K562 (cell line): ENCODE data around the gene MPIG6B. TPM values are rescaled to one million over a fixed set of nuclear protein-coding genes. Genes with fewer than 3 reads are reported as not detected.

Source experiments
- ARID2 ChIP-seq: fragments of 450-650 bp; IDR thresholded peaks from 2 replicates; pipeline ENCODE4 v1.6.1; 2017; ENCODE audit warnings: antibody characterized with exemption, mild to moderate bottlenecking
- ASH1L ChIP-seq: fragments of 450-650 bp; IDR thresholded peaks from 2 replicates; pipeline ENCODE4 v1.6.1; 2018; ENCODE audit warnings: borderline replicate concordance, mild to moderate bottlenecking, low read depth; ENCODE audit not compliant: partially characterized antibody
- CREM ChIP-seq: IDR thresholded peaks from 2 replicates; pipeline ENCODE4 v1.6.1; 2014; ENCODE audit warnings: antibody characterized with exemption, low read depth
- FOXA3 ChIP-seq, 2 experiments: fragments of 450-650 bp in 1 of 2; sonication (generic) in 1 of 2; formaldehyde crosslinking; IDR thresholded peaks in 1 of 2; conservative IDR thresholded peaks in 1 of 2; 2 replicates each; pipeline versions ENCODE4 v1.4.0 to v1.8.0; 2020 to 2022; ENCODE audit warnings: mild to moderate bottlenecking in 2 of 2, missing genetic modification reagents in 1 of 2
- GABPB2 ChIP-seq: fragments of 250-450 bp; sonication (Bioruptor Pico); conservative IDR thresholded peaks from 2 replicates; pipeline ENCODE4 v1.5.1; 2021; ENCODE audit warnings: mild to moderate bottlenecking
- KDM5B ChIP-seq: fragments of 200-600 bp; sonication (generic); IDR thresholded peaks from 2 replicates; pipeline ENCODE4 v1.6.1; 2012; ENCODE audit warnings: low read depth, mild to moderate bottlenecking, moderate library complexity, low read length, control low read depth, inconsistent platforms; ENCODE audit not compliant: insufficient replicate concordance
- MAZ ChIP-seq, 2 experiments: fragments of 450-650 bp in 1 of 2; sonication (generic) in 1 of 2; formaldehyde crosslinking; IDR thresholded peaks in 1 of 2; conservative IDR thresholded peaks in 1 of 2; 2 replicates each; pipeline versions ENCODE4 v1.4.0 to v1.5.0; 2020; ENCODE audit warnings: mild to moderate bottlenecking in 1 of 2, missing genetic modification reagents in 1 of 2
- MCM3 ChIP-seq: fragments of 450-650 bp; IDR thresholded peaks from 2 replicates; pipeline ENCODE4 v1.6.1; 2016
- MYC ChIP-seq, 2 experiments: fragments of 250-450 bp in 1 of 2; sonication (Bioruptor Pico) in 1 of 2; IDR thresholded peaks; 2 replicates each; pipeline versions ENCODE4 v1.5.1 to v1.6.1; 2012 to 2021; ENCODE audit warnings: low read depth in 2 of 2, borderline replicate concordance in 1 of 2, improper control_type of control experiment in 1 of 2, low read length in 1 of 2, mild to moderate bottlenecking in 1 of 2, moderate library complexity in 1 of 2
- SMARCA4 ChIP-seq: fragments of 450-650 bp; IDR thresholded peaks from 2 replicates; pipeline ENCODE4 v1.6.1; 2016
- SMARCE1 ChIP-seq: fragments of 450-650 bp; IDR thresholded peaks from 2 replicates; pipeline ENCODE4 v1.7.1; 2016; ENCODE audit warnings: mild to moderate bottlenecking
- XRCC3 ChIP-seq: fragments of 450-650 bp; IDR thresholded peaks from 2 replicates; pipeline ENCODE4 v1.6.1; 2017; ENCODE audit warnings: mild to moderate bottlenecking, moderate library complexity
- polyA plus RNA-seq, 8 experiments: library from polyadenylated mRNA; depleted of rRNA in 4 of 8; stranded (reverse) in 5 of 8; unstranded in 3 of 8; fragments of >200 nt; fragmentation: Nextera tagmentation in 2 of 8; fragmentation: Illumina TruSeq in 1 of 8; extraction: Ambion mirVana in 2 of 8; extraction: Trizol in 1 of 8; gene quantifications; 2 replicates each; pipeline versions ENCODE4 v1.2.1 to v1.2.3, GENCODE V29; 2011 to 2014; ENCODE audit warnings: inconsistent platforms in 1 of 8, missing spikeins in 1 of 8
- total RNA-seq, 7 experiments: library from RNA; depleted of rRNA in 6 of 7; stranded (reverse); fragments of >200 nt in 6 of 7; fragmentation: Illumina TruSeq in 2 of 7; extraction: Trizol in 2 of 7; gene quantifications; 2 replicates each; pipeline versions ENCODE4 v1.2.1 to v1.2.3, GENCODE V29; 2011 to 2021; ENCODE audit warnings: low replicate concordance in 1 of 7
- TF ChIP-seq, protein P1 (sequence below): sonication (generic); formaldehyde crosslinking; IDR thresholded peaks from 2 replicates; pipeline ENCODE4 v1.8.1; 2022; ENCODE audit warnings: missing genetic modification reagents
- TF ChIP-seq, protein P2 (sequence below): fragments of 250-450 bp; sonication (Bioruptor Pico); IDR thresholded peaks from 2 replicates; pipeline ENCODE4 v1.5.1; 2021; ENCODE audit warnings: mild to moderate bottlenecking
- TF ChIP-seq, protein P3 (sequence below): fragments of 250-450 bp; sonication (Bioruptor Pico); IDR thresholded peaks from 2 replicates; pipeline ENCODE4 v1.8.0; 2022; ENCODE audit warnings: moderate library complexity, mild to moderate bottlenecking, inconsistent platforms
- TF ChIP-seq, protein P4 (sequence below), 2 experiments: fragments of 450-650 bp in 1 of 2; sonication (generic) in 1 of 2; formaldehyde crosslinking in 1 of 2; IDR thresholded peaks in 1 of 2; conservative IDR thresholded peaks in 1 of 2; 2 replicates each; pipeline versions ENCODE4 v1.6.1 to v1.8.1; 2016 to 2023; ENCODE audit warnings: mild to moderate bottlenecking in 2 of 2, moderate library complexity in 2 of 2, inconsistent platforms in 1 of 2, missing genetic modification reagents in 1 of 2
- TF ChIP-seq, protein P5 (sequence below), 3 experiments: fragments of 200-800 bp in 1 of 3; fragments of 250-450 bp in 1 of 3; fragments of 450-650 bp in 1 of 3; sonication (Bioruptor Pico) in 1 of 3; sonication (Bioruptor generic) in 1 of 3; formaldehyde crosslinking in 1 of 3; IDR thresholded peaks; 2 replicates each; pipeline versions ENCODE4 v1.6.1 to v1.8.0; 2016 to 2022; ENCODE audit warnings: mild to moderate bottlenecking in 2 of 3, missing genetic modification characterization in 2 of 3, missing compliant biosample characterization in 1 of 3, moderate library complexity in 1 of 3

Gene MPIG6B
- total and polyA plus RNA-seq, 9 of the 15 experiments (the other 6 are each of a cell fraction or from before 2014, with no cell fraction given) = 0.11 to 1.2 (median 0.28) TPM; not detected in 1

DNA sequence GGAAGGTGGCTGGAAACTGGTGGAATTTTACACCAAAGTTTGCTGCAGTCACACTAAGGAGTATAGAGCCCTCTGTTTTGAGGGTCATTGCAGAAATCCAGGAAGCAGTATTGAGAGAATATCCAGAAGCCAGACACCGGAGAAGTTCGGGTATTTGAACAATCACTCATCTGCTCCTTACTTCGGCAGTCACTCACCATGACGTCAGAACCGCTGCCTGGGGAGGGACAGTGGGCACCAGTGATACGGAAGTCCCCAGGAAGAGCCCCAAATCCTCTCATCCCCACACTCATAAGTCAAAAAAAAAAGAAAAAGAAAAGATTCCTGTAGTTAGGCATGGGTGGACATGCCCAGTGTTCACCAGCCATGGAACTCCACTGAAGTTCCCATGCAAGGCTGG is 46.3 kb upstream of the MPIG6B start (continued):
- 0 out of 2 replicates have a peak, but pooled peaks have one; percentile 7 for TF ChIP-seq ARID2
- 0 out of 2 replicates have a peak, but pooled peaks have one; percentile 17 for TF ChIP-seq MCM3
- peak; percentile 12 for TF ChIP-seq KDM5B
- TF ChIP-seq XRCC3 = no peak
- TF ChIP-seq, protein P1, sequence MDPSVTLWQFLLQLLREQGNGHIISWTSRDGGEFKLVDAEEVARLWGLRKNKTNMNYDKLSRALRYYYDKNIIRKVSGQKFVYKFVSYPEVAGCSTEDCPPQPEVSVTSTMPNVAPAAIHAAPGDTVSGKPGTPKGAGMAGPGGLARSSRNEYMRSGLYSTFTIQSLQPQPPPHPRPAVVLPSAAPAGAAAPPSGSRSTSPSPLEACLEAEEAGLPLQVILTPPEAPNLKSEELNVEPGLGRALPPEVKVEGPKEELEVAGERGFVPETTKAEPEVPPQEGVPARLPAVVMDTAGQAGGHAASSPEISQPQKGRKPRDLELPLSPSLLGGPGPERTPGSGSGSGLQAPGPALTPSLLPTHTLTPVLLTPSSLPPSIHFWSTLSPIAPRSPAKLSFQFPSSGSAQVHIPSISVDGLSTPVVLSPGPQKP (CRISPR knock-in tag) = no peak
- TF ChIP-seq, protein P2, sequence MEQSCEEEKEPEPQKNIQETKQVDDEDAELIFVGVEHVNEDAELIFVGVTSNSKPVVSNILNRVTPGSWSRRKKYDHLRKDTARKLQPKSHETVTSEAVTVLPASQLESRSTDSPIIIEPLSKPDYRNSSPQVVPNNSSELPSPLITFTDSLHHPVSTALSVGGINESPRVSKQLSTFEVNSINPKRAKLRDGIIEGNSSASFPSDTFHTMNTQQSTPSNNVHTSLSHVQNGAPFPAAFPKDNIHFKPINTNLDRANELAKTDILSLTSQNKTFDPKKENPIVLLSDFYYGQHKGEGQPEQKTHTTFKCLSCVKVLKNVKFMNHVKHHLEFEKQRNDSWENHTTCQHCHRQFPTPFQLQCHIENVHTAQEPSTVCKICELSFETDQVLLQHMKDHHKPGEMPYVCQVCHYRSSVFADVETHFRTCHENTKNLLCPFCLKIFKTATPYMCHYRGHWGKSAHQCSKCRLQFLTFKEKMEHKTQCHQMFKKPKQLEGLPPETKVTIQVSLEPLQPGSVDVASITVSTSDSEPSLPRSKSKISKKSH (CRISPR knock-in tag) = no peak
- TF ChIP-seq GABPB2 (CRISPR knock-in tag) = no peak
- TF ChIP-seq, protein P3, sequence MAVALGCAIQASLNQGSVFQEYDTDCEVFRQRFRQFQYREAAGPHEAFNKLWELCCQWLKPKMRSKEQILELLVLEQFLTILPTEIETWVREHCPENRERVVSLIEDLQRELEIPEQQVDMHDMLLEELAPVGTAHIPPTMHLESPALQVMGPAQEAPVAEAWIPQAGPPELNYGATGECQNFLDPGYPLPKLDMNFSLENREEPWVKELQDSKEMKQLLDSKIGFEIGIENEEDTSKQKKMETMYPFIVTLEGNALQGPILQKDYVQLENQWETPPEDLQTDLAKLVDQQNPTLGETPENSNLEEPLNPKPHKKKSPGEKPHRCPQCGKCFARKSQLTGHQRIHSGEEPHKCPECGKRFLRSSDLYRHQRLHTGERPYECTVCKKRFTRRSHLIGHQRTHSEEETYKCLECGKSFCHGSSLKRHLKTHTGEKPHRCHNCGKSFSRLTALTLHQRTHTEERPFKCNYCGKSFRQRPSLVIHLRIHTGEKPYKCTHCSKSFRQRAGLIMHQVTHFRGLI (CRISPR knock-in tag) = 0 out of 2 replicates have a peak, but pooled peaks have one; percentile 43
- peak in 1 of 2 experiments; percentile 37; a peak in 1 of 4 replicates for TF ChIP-seq FOXA3 (CRISPR knock-in tag; conservative IDR thresholded peaks at IDR 0.05 in 1 of 2, IDR thresholded peaks at IDR 0.05 in 1 of 2)
- TF ChIP-seq, protein P4, sequence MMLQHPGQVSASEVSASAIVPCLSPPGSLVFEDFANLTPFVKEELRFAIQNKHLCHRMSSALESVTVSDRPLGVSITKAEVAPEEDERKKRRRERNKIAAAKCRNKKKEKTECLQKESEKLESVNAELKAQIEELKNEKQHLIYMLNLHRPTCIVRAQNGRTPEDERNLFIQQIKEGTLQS (IDR thresholded peaks at IDR 0.05) = peak; percentile 89
- TF ChIP-seq, protein P4 (CRISPR knock-in tag; conservative IDR thresholded peaks at IDR 0.05) = no peak
- TF ChIP-seq CREM = peak; percentile 94
- TF ChIP-seq ASH1L = peak; percentile 18
- 0 out of 2 replicates have a peak, but pooled peaks have one; percentile 24 for TF ChIP-seq MYC (IDR thresholded peaks at IDR 0.05; ENCODE audit: low read depth, low read length)
- TF ChIP-seq MYC (CRISPR knock-in tag; IDR thresholded peaks at IDR 0.05; ENCODE audit: borderline replicate concordance, low read depth) = no peak
- 0 out of 4 replicates have a peak, but pooled peaks of 1 of the 2 experiments have one; percentile 27 for TF ChIP-seq MAZ (CRISPR knock-in tag; conservative IDR thresholded peaks at IDR 0.05 in 1 of 2, IDR thresholded peaks at IDR 0.05 in 1 of 2)
- TF ChIP-seq, protein P5, sequence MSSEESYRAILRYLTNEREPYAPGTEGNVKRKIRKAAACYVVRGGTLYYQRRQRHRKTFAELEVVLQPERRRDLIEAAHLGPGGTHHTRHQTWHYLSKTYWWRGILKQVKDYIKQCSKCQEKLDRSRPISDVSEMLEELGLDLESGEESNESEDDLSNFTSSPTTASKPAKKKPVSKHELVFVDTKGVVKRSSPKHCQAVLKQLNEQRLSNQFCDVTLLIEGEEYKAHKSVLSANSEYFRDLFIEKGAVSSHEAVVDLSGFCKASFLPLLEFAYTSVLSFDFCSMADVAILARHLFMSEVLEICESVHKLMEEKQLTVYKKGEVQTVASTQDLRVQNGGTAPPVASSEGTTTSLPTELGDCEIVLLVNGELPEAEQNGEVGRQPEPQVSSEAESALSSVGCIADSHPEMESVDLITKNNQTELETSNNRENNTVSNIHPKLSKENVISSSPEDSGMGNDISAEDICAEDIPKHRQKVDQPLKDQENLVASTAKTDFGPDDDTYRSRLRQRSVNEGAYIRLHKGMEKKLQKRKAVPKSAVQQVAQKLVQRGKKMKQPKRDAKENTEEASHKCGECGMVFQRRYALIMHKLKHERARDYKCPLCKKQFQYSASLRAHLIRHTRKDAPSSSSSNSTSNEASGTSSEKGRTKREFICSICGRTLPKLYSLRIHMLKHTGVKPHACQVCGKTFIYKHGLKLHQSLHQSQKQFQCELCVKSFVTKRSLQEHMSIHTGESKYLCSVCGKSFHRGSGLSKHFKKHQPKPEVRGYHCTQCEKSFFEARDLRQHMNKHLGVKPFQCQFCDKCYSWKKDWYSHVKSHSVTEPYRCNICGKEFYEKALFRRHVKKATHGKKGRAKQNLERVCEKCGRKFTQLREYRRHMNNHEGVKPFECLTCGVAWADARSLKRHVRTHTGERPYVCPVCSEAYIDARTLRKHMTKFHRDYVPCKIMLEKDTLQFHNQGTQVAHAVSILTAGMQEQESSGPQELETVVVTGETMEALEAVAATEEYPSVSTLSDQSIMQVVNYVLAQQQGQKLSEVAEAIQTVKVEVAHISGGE (CRISPR knock-in tag; IDR thresholded peaks at IDR 0.05) = 0 out of 6 replicates have a peak, but pooled peaks of 1 of the 3 experiments have one; percentile 22
- TF ChIP-seq SMARCA4 = peak; percentile 55; the same call in 1 of the 2 replicates
- TF ChIP-seq SMARCE1 = 0 out of 2 replicates have a peak, but pooled peaks have one; percentile 59
